Epithelial cell of esophagus (primary cell): Measurements from ENCODE around the gene TUB.
A peak's percentile ranks its signal among the peaks of the same experiment; 100 is the strongest.

Source experiments
- DNase-seq: peaks from one replicate; pipeline ENCODE4 v3.0.0; 2010; ENCODE audit warnings: low read depth
- H3K4me3 ChIP-seq: 2 replicates; pipeline ENCODE4 v1.5.1; 2011; ENCODE audit warnings: mild to moderate bottlenecking, low read length, control low read depth
- TF ChIP-seq, protein P1 (sequence below): IDR thresholded peaks from 2 replicates; pipeline ENCODE4 v1.5.1; 2011; ENCODE audit warnings: low read depth, mild to moderate bottlenecking, low read length, control low read depth, inconsistent platforms; ENCODE audit not compliant: insufficient read depth; ENCODE audit errors: missing control alignments

Gene TUB

DNA sequence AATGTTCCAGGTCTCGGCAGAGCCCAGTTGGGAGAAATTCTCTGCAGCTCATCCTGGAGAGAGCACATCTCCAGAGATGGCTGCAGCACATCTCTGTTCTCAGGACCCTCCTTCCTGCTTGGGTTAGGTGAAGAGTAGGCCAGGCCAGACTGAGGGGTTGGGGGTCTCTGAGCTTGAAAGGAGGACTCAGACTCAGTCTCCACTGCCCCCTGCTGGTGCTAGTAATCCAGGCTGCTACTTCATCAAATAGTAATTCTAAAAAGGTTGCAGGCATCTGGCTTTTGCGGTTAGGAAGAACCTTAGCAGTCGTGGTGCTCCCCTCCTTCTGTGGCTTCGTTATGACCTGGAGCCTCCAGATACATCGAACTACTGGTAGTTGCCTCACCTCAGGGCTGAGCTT is 9.7 kb downstream of the TUB start:
- DNase-seq: peak; percentile 33
- TF ChIP-seq, protein P1, sequence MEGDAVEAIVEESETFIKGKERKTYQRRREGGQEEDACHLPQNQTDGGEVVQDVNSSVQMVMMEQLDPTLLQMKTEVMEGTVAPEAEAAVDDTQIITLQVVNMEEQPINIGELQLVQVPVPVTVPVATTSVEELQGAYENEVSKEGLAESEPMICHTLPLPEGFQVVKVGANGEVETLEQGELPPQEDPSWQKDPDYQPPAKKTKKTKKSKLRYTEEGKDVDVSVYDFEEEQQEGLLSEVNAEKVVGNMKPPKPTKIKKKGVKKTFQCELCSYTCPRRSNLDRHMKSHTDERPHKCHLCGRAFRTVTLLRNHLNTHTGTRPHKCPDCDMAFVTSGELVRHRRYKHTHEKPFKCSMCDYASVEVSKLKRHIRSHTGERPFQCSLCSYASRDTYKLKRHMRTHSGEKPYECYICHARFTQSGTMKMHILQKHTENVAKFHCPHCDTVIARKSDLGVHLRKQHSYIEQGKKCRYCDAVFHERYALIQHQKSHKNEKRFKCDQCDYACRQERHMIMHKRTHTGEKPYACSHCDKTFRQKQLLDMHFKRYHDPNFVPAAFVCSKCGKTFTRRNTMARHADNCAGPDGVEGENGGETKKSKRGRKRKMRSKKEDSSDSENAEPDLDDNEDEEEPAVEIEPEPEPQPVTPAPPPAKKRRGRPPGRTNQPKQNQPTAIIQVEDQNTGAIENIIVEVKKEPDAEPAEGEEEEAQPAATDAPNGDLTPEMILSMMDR: peak; percentile 48

DNA sequence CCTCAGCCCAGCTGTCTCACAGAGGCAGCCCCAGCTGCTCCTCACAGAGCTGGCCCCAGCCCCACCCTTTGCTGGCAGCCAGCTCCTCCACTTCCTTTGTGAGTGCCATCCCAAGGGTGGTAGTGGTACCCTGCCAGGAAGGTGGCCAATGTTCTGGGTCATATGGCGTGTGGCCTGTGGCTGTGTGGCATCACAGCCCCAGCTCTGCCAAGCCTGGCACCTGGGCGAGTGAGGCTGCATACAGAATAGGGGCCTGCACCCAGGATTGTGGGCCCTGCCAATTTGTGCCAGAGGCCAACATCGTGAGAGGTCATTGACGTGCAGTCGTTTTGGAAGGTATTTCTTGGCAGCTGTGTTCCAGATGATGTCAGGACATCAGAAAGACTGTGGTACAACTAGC is 10.7 kb downstream of the TUB start:
- DNase-seq: no peak
- TF ChIP-seq, protein P1: no peak
- no peak overlapping the region for H3K4me3 ChIP-seq

More for the DNA sequence above, 9.7 kb downstream of the TUB start:
- H3K4me3 ChIP-seq: no peak overlapping the region

DNA sequence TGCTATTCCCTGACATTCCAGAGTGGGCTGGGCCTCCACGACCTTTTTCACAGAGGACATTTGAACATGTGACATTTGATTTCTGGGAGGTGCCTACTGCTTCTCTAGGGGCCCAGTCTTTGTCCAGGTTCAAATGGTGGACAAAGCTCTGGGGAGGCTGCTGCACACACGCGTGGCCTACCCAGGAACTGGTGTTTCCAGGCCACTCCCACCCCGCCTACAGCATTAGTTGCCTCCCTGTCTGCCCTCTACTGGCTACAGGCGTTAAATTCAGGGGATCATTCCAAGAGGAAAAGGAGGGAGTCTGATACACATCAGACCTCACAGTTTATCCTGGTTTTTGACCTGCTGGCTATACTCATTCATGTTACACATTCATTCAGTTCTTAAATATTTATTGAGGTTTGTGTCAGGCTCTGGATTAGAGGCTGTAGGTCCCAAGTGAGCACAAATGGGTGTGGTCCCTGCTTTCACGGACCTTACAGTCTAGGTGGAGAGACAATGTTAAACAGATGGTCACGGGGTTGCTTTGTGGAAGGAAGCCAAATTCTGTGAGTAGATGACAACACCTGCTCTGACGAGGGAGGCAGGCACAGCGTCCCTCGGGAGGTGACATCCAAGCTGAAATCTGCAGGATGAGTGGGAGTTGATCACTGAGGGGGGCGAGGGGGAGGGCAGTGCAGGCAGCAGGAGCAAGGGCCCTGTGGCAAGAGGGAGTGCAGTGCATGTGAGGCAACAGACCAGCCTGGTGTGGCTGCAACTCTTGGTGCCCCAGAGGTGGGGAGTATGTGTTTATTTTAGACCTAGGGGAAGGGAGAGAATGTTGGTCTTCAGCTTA is 11.8 kb downstream of the TUB start:
- TF ChIP-seq, protein P1: peak; percentile 76
- DNase-seq: peak; percentile 78
- no peak overlapping the region for H3K4me3 ChIP-seq

GRCh38 chr11:8093931-8094575 is 13.0 kb downstream of the TUB start:
- TF ChIP-seq, protein P1: no peak
- no peak overlapping the region for H3K4me3 ChIP-seq
- no peak for DNase-seq

DNA sequence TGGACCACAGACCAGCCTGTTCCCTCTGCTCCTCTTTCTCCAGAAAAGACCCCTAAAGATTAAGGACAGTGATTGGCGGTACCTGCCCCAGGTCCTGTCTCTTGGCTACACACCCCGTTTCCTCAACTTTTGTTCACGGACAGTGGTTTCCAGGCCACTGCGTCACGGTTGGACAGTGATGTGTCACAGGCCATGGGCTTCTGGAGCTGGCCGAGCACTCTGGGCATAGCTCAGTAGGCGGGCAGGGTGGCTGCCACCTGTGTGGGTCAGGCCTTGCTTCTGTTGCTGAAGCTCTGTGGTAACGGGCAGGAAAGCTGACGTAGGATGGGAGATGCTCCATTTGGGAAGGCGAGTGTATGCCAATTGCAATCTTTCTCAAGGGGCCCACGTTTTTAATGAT is 13.6 kb downstream of the TUB start:
- TF ChIP-seq, protein P1: no peak
- no peak for DNase-seq
- H3K4me3 ChIP-seq: no peak overlapping the region

DNA sequence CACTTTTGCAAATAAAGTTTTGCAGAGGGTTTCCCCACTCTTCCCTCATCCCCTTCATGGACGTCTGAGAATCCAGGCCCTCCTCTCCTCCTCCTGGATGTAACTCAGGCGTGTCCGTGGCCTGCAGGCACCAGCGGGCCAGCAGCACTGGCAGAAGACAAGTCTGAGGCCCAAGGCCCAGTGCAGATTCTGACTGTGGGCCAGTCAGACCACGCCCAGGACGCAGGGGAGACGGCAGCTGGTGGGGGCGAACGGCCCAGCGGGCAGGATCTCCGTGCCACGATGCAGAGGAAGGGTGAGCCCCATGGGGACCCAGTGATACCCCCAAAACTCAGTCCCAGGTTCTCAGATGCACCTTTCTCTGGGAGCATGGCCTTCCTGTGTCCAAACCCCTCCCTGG is 14.4 kb downstream of the TUB start:
- no peak overlapping the region for H3K4me3 ChIP-seq
- DNase-seq: no peak
- TF ChIP-seq, protein P1: no peak
